AG09309 (cell line): Measurements from ENCODE around the gene DOC2A.

Experiments
- DNase-seq: peaks from one replicate; pipeline ENCODE4 v3.0.0-alpha.2; 2010; ENCODE audit warnings: low read depth
- H3K4me3 ChIP-seq: 2 replicates; pipeline ENCODE4 v1.5.1; 2011; ENCODE audit warnings: mild to moderate bottlenecking, low read depth, low read length, moderate library complexity; ENCODE audit not compliant: control insufficient read depth
- CTCF ChIP-seq: IDR thresholded peaks from 2 replicates; pipeline ENCODE4 v1.5.1; 2011; ENCODE audit warnings: mild to moderate bottlenecking, low read depth, low read length, inconsistent platforms; ENCODE audit not compliant: insufficient read depth, control insufficient read depth; ENCODE audit errors: missing control alignments

Gene DOC2A

DNA sequence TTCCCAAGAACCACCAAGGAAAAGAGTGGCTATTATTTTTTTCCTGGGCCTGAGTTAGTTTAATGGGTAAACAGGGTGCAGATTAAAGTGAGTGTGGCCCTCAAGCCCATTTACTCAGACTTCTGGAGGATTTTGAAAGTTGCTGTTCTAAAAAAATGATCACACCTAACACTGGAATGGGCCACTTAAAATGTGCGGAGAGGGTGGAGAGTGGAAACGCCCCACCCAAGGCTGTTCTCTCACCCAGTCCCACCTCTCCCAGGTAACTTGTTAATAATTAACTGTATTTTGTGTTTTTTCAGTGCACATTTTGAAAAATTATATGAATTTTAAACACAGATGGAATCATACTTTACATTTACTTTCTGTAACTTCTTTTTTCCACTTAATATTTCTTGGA is 20.8 kb downstream of the DOC2A start:
- no peak for DNase-seq
- no peak overlapping the region for H3K4me3 ChIP-seq
- TF ChIP-seq CTCF: no peak

DNA sequence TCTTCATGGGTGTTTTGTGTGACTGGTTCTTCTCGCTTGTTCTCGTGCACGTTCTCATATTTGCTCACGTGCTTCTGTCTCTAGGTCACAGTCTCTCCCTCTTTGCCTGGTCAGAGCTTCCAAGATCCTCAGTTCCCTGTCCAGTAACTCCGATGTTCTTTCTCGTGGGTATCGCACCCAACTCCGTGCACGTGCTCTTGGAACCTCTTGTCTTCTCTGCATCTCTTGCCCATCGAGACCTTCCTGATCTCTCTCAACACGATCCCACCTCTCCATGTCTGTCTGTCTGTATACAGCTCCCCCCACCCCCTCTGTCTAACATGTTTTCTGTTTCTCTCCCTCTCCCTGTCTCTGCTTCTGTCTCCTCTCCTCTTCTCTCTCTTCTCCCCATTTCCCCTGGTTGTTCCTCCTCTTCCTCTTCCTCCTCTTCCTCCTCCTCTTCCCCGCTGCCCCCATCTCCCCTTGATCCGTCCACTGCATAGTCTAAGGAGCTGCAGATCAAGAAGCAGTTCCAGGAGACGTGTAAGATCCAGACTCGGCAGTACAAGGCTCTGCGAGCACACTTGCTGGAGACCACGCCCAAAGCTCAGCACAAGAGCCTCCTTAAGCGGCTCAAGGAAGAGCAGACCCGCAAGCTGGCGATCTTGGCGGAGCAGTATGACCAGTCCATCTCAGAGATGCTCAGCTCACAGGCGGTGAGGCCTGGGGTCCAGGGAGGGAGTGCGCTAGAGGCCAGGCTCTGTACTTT is 21.5 kb downstream of the DOC2A start:
- no peak for TF ChIP-seq CTCF
- H3K4me3 ChIP-seq: no peak overlapping the region
- DNase-seq: no peak

DNA sequence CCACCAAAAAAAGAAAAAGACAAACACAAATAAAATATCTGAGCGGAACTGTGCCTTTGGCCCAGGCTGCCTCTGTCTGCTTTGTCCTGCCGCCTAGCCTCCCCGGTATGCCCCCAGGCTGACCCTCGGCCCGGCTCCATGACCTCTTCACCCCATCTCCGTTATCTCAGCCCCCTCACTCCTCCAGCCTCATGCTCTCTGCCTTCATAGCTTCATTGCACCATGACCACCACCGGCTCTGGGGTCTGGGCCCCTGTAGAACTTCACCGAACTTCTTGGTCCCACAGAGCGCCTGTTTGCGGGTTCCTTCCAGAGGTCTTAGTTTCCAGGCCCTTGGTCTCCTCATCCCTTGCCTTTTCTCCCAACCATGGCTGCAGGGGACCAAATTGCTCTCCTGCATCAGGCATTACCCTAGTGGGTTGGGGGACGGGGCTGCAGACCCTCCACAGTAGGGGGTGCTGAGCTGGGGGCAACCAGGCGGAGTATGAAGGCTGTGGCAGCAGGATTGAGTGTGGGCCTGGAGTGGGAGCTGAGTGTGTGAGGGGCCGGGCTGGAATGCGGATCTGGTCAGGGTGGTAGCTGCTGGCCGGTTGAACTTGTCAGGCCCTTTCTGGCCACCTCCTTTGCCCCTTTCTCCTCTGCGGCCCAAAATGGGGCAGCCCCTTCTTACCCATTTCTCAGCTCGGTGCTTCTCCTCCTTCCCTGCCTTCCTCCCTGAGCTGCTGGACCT is 22.3 kb downstream of the DOC2A start:
- TF ChIP-seq CTCF: no peak
- H3K4me3 ChIP-seq: no peak overlapping the region
- DNase-seq: no peak

- H3K4me3 ChIP-seq: no peak overlapping the region
Observed at GRCh38 chr16:29987371-29988085, 23.3 kb downstream of the DOC2A start.

GRCh38 chr16:29986931-29987330 is 23.9 kb downstream of the DOC2A start:
- no peak for DNase-seq
- no peak overlapping the region for H3K4me3 ChIP-seq
- no peak for TF ChIP-seq CTCF

More at GRCh38 chr16:29987371-29988085, 23.3 kb downstream of the DOC2A start:
- TF ChIP-seq CTCF: no peak
- no peak for DNase-seq

GRCh38 chr16:29986231-29986630 is 24.6 kb downstream of the DOC2A start:
- H3K4me3 ChIP-seq: no peak overlapping the region
- no peak for TF ChIP-seq CTCF
- DNase-seq: no peak
